Activated CD4-positive, alpha-beta T cell treated with anti-CD3 and anti-CD28 coated beads for 24 hours (primary cell): ENCODE results near the gene CLCN3.
"Not testable (repeated sequence)": the region's sequence is repeated elsewhere in the genome, so short reads cannot be mapped to it uniquely, and the experiment has no call there.

Experiments
- DNase-seq, 2 donors: peaks; one replicate each; pipeline ENCODE4 v3.0.0-alpha.2; 2020; ENCODE audit warnings: low read depth in 2 of 2

CLCN3 gene

GRCh38 chr4:169707958-169708643, 87.7 kb downstream of the CLCN3 start:
- DNase-seq = no peak

GRCh38 chr4:169715826-169716225, 95.4 kb downstream of the CLCN3 start:
- no peak for DNase-seq

DNA sequence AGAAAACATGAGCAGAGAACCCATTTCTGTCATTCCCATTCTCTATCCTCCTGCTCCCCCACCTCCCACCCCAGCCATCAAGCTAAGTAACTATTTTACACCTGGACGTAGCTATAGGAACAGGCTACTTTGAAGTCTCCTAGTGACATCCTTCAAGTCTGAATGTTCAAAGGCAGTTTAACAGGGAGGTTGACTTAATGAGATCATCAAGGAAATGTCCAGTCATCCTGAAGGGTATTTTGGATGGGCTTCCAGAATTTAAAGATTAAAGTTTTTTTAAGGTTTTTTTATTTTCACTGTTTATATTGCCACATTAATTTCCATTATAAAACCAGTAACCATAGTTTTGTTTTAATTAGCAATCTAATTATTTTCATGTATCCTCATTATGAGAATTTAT, 96.3 kb downstream of the CLCN3 start:
- DNase-seq = no peak

GRCh38 chr4:169720529-169720928, 100.2 kb downstream of the CLCN3 start:
- no peak for DNase-seq

DNA sequence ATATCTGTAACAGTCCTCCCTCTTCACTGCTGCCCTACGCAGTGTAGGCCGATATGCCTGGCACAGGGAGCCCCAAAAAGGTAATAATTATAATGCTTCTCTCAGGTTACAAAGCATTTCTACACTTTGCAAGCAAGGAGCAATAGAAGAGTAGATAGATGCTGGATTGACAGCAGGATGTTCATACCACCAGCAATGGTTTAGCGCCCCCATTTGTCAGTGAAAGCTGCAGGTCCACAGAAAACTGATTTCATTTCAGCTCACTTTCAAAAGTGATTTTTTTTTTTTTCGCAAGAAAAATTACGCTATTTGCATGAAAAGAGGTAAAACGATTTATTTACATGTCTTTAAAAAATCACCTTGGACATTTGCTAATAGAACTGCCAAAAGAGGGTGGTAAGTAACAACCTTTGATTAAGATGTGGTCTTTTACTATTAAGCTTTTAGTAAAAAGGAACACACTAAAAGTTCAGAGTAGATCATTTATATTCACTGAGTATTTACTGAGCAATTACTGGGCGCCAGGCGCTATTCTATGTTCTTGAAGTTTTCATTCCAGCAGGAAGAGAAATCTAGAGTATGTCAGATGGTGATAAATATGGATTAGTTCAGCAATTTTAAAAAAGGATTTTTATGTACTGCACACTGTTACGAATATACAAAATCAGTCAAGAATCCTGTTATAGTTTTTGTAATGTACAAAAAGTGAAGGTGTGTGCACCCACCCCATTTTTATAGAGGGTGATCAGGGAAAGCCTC, 103.0 kb downstream of the CLCN3 start:
- no peak for DNase-seq

GRCh38 chr4:169724260-169724659, 103.9 kb downstream of the CLCN3 start:
- DNase-seq = no peak

DNA sequence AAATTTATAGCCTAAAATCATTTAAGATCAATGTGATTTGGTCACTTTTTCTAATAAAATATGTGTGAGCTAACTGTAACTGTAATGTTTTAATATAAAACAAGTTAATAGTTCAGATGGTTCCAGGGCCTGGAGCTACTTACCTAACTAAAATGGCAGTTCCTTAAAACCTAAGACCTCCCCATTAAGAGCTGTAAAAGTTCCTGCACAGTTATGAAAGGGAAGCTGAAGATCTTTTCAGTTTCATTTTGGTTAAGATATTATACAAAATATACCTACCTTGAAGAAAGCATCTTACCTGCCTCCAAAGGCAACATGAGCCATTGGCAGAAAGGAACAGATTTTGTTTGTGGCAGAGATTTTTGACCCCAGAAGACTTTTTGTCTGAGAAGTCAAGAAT, 107.2 kb downstream of the CLCN3 start:
- no peak for DNase-seq

DNA sequence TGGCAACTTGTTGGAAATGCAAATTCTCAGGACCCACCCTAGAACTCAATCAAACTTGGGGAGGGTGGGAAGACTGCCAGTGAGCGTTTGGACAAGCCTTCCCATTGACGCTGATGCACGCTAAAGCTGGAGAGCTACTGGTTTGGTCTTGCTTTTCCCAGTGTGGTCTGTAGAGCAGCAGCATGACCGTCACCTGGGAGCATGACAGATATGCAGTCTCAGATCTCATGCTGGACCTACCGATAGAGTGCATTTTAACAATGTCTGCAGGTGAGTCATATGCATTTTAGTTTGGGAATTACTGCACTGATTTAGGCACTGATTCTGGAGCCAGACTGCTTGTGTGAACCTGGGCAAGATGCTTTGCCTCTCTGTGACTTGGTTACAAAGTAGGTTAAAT, 110.2 kb downstream of the CLCN3 start:
- DNase-seq = no peak

- DNase-seq = not testable (repeated sequence)
Measured at GRCh38 chr4:169738604-169739003, 118.2 kb downstream of the CLCN3 start.

DNA sequence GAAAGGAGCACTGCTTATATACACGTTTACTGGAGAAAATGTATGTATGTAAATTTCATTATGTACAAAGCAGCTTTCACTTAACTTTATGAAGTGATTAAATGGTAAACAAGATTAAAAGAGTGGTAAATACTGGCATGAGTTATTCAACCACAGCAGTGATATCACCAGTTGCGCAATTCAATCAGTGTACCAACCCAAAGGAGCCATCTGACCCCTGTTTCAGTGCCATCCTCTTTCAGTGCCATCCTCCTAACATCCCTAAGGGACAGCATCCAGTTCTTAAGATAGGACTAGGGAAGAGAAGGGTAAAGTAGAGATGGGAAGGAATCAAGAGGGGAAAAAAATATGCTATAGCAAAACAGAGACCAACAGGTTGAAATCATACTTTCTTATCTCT, 121.2 kb downstream of the CLCN3 start:
- DNase-seq = no peak

GRCh38 chr4:169744601-169745000, 124.2 kb downstream of the CLCN3 start:
- DNase-seq = no peak

DNA sequence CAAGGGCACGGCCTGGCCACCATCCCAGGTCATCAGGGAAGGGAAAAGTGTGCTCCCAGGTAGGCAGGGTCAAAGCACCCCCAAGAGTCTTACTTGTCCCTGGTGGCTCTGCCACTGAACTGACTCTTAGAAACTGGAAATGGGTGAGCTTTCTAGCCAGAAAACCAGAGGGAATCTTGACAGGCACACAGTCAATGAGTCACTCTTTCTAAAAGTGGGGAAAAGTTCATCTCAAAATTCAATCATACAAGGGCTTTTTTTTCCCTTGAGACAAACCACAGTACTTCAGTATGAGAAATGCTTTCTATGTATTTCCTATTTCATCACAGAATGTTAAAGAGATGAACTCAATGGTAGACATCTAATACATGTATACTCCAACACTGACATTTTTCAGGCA, 124.9 kb downstream of the CLCN3 start:
- DNase-seq = no peak

GRCh38 chr4:169756971-169757574, 136.7 kb downstream of the CLCN3 start:
- no peak for DNase-seq

- peak; percentile 94 to 96 for DNase-seq
Measured at GRCh38 chr4:169757575-169758184, 137.3 kb downstream of the CLCN3 start, which contains the start of gene HPF1. HPF1 (minus strand) TSS chr4:169757944; CDS start chr4:169757877, 67 bp downstream.

GRCh38 chr4:169758401-169758962, 138.1 kb downstream of the CLCN3 start:
- DNase-seq = no peak

GRCh38 chr4:169761846-169762245, 141.5 kb downstream of the CLCN3 start:
- DNase-seq = no peak

- DNase-seq = no peak
Measured at GRCh38 chr4:169765835-169766234, 145.5 kb downstream of the CLCN3 start.

- DNase-seq = no peak
Measured at GRCh38 chr4:169766741-169767140, 146.4 kb downstream of the CLCN3 start.

GRCh38 chr4:169768385-169768784, 148.0 kb downstream of the CLCN3 start:
- no peak for DNase-seq

DNA sequence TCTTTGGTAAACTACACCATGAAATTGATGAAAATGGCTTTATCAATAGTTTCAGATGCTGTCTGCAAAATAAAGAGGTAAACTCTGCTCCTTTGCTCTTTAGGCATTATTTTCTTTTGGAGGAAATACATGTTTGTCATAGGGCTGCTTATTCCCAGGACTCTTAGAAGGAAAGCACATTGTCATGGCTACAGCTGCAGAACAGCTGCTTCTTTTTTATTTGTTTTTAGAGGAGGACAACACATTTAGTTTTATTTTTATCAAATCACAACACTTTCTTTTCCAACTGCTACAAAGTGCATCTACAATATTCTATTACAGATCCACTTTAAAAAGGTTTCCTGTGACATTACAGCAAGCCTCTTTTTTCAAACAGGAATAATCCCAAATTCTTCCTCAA, 150.0 kb downstream of the CLCN3 start:
- no peak for DNase-seq

GRCh38 chr4:169771556-169772080, 151.2 kb downstream of the CLCN3 start:
- not testable (repeated sequence) for DNase-seq
